A549 (cell line): ENCODE measurements around the gene PODN.

Experiments used
- ATOH8 ChIP-seq: fragments of 250-450 bp; sonication (Bioruptor Pico); IDR thresholded peaks from 2 replicates; pipeline ENCODE4 v1.5.0; 2020; ENCODE audit warnings: low read depth, mild to moderate bottlenecking, moderate library complexity
- CHD2 ChIP-seq: fragments of 150-350 bp; IDR thresholded peaks from 2 replicates; pipeline ENCODE4 v1.6.1; 2014; ENCODE audit warnings: low read length; ENCODE audit not compliant: partially characterized antibody
- EP300 ChIP-seq, 2 experiments: fragments of >200 bp; sonication (Bioruptor Twin); formaldehyde crosslinking; IDR thresholded peaks; 2 replicates in 1 of 2; 3 replicates in 1 of 2; pipeline ENCODE4 v1.6.1; 2016 to 2017
- KDM5A ChIP-seq: fragments of 200-600 bp; sonication (generic); IDR thresholded peaks from 2 replicates; pipeline ENCODE4 v1.6.1; 2016; ENCODE audit warnings: antibody characterized with exemption, mild to moderate bottlenecking
- NR3C1 ChIP-seq: fragments of >200 bp; sonication (Bioruptor Twin); formaldehyde crosslinking; IDR thresholded peaks from 3 replicates; pipeline ENCODE4 v1.6.1; 2017
- POLR2A ChIP-seq: IDR thresholded peaks from 2 replicates; pipeline ENCODE4 v1.6.1; 2012; ENCODE audit warnings: mild to moderate bottlenecking, low read length
- RAD21 ChIP-seq, 2 experiments: fragments of >200 bp in 1 of 2; sonication (Bioruptor Twin) in 1 of 2; formaldehyde crosslinking in 1 of 2; IDR thresholded peaks in 1 of 2; conservative IDR thresholded peaks in 1 of 2; 2 replicates in 1 of 2; 3 replicates in 1 of 2; pipeline ENCODE4 v1.6.1; 2012 to 2018; ENCODE audit warnings: inconsistent platforms in 1 of 2
- RARB ChIP-seq: fragments of 250-450 bp; sonication (Bioruptor Pico); IDR thresholded peaks from 2 replicates; pipeline ENCODE4 v1.8.0; 2021; ENCODE audit warnings: mild to moderate bottlenecking, moderate library complexity
- RFX5 ChIP-seq: fragments of 450-650 bp; IDR thresholded peaks from 2 replicates; pipeline ENCODE4 v1.7.1; 2014; ENCODE audit warnings: antibody characterized with exemption, mild to moderate bottlenecking, moderate library complexity
- TF ChIP-seq, protein P1 (sequence below): IDR thresholded peaks from 2 replicates; pipeline ENCODE4 v1.6.1; 2012
- TF ChIP-seq, protein P2 (sequence below): fragments of >200 bp; sonication (Bioruptor Twin); formaldehyde crosslinking; IDR thresholded peaks from 3 replicates; pipeline ENCODE4 v1.5.1; 2016
- TF ChIP-seq, protein P3 (sequence below): fragments of 200-600 bp; sonication (generic); IDR thresholded peaks from 2 replicates; pipeline ENCODE4 v1.6.1; 2016; ENCODE audit warnings: antibody characterized with exemption, mild to moderate bottlenecking, moderate library complexity

- no peak for TF ChIP-seq KDM5A
- no peak for TF ChIP-seq ATOH8 (CRISPR knock-in tag)
- TF ChIP-seq, protein P1, sequence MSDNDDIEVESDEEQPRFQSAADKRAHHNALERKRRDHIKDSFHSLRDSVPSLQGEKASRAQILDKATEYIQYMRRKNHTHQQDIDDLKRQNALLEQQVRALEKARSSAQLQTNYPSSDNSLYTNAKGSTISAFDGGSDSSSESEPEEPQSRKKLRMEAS: no peak
- TF ChIP-seq, protein P2, sequence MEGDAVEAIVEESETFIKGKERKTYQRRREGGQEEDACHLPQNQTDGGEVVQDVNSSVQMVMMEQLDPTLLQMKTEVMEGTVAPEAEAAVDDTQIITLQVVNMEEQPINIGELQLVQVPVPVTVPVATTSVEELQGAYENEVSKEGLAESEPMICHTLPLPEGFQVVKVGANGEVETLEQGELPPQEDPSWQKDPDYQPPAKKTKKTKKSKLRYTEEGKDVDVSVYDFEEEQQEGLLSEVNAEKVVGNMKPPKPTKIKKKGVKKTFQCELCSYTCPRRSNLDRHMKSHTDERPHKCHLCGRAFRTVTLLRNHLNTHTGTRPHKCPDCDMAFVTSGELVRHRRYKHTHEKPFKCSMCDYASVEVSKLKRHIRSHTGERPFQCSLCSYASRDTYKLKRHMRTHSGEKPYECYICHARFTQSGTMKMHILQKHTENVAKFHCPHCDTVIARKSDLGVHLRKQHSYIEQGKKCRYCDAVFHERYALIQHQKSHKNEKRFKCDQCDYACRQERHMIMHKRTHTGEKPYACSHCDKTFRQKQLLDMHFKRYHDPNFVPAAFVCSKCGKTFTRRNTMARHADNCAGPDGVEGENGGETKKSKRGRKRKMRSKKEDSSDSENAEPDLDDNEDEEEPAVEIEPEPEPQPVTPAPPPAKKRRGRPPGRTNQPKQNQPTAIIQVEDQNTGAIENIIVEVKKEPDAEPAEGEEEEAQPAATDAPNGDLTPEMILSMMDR: no peak
- TF ChIP-seq RFX5: no peak
- TF ChIP-seq, protein P3, sequence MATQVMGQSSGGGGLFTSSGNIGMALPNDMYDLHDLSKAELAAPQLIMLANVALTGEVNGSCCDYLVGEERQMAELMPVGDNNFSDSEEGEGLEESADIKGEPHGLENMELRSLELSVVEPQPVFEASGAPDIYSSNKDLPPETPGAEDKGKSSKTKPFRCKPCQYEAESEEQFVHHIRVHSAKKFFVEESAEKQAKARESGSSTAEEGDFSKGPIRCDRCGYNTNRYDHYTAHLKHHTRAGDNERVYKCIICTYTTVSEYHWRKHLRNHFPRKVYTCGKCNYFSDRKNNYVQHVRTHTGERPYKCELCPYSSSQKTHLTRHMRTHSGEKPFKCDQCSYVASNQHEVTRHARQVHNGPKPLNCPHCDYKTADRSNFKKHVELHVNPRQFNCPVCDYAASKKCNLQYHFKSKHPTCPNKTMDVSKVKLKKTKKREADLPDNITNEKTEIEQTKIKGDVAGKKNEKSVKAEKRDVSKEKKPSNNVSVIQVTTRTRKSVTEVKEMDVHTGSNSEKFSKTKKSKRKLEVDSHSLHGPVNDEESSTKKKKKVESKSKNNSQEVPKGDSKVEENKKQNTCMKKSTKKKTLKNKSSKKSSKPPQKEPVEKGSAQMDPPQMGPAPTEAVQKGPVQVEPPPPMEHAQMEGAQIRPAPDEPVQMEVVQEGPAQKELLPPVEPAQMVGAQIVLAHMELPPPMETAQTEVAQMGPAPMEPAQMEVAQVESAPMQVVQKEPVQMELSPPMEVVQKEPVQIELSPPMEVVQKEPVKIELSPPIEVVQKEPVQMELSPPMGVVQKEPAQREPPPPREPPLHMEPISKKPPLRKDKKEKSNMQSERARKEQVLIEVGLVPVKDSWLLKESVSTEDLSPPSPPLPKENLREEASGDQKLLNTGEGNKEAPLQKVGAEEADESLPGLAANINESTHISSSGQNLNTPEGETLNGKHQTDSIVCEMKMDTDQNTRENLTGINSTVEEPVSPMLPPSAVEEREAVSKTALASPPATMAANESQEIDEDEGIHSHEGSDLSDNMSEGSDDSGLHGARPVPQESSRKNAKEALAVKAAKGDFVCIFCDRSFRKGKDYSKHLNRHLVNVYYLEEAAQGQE: no peak
- no peak for TF ChIP-seq RAD21 (conservative IDR thresholded peaks at IDR 0.05 in 1 of 2, IDR thresholded peaks at IDR 0.05 in 1 of 2)
- TF ChIP-seq CHD2: no peak
- TF ChIP-seq POLR2A: no peak
- no peak for TF ChIP-seq RARB (CRISPR knock-in tag)
- no peak for TF ChIP-seq EP300 (IDR thresholded peaks at IDR 0.05)
- no peak for TF ChIP-seq NR3C1
Observed at GRCh38 chr1:53057127-53057526, 4.9 kb upstream of the PODN start.
